Osteoblast (primary cell): ENCODE results near the gene TRMT5. TPM values are rescaled to one million over a fixed set of nuclear protein-coding genes. Genes with fewer than 3 reads are reported as not detected.

Experiments
- DNase-seq: peaks from one replicate; pipeline ENCODE4 v3.0.0; 2011; ENCODE audit warnings: low spot score, mixed read lengths; ENCODE audit not compliant: insufficient read length; ENCODE audit errors: missing footprints
- H2AFZ ChIP-seq: 2 replicates; pipeline ENCODE4 v1.6.0; 2011; ENCODE audit warnings: mild to moderate bottlenecking, low read length
- H3K27ac ChIP-seq: 2 replicates; pipeline ENCODE4 v1.5.1; 2011; ENCODE audit warnings: mild to moderate bottlenecking, low read depth, low read length, moderate library complexity
- H3K27me3 ChIP-seq: 2 replicates; pipeline ENCODE4 v1.6.0; 2012; ENCODE audit warnings: mild to moderate bottlenecking, control low read depth, inconsistent platforms, low read length, moderate library complexity; ENCODE audit not compliant: insufficient read depth
- H3K36me3 ChIP-seq: 2 replicates; pipeline ENCODE4 v1.5.1; 2011; ENCODE audit warnings: mild to moderate bottlenecking, low read length, control low read depth, moderate library complexity; ENCODE audit not compliant: insufficient read depth
- H3K4me1 ChIP-seq: 2 replicates; pipeline ENCODE4 v1.5.1; 2011; ENCODE audit warnings: mild to moderate bottlenecking, low read length, control low read depth, moderate library complexity; ENCODE audit not compliant: insufficient read depth
- H3K4me2 ChIP-seq: 2 replicates; pipeline ENCODE4 v1.6.0; 2011; ENCODE audit warnings: mild to moderate bottlenecking, low read length; ENCODE audit not compliant: insufficient read depth
- H3K4me3 ChIP-seq: fragments of 200-600 bp; sonication (generic); 3 replicates; pipeline ENCODE4 v1.5.1; 2012; ENCODE audit warnings: mild to moderate bottlenecking, low read length, inconsistent platforms; ENCODE audit not compliant: insufficient read depth
- H3K79me2 ChIP-seq: 2 replicates; pipeline ENCODE4 v1.6.0; 2012; ENCODE audit warnings: mild to moderate bottlenecking, low read length, control low read depth, inconsistent platforms; ENCODE audit not compliant: insufficient read depth
- H3K9me3 ChIP-seq: 2 replicates; pipeline ENCODE4 v1.5.1; 2011; ENCODE audit warnings: low read depth, low read length, control low read depth
- H4K20me1 ChIP-seq: 2 replicates; pipeline ENCODE4 v1.6.0; 2012; ENCODE audit warnings: mild to moderate bottlenecking, low read length, control low read depth; ENCODE audit not compliant: insufficient read depth
- total RNA-seq: library from RNA; depleted of rRNA; stranded (reverse); fragments of >200 nt; gene quantifications from 2 replicates; pipeline ENCODE4 v1.2.3, GENCODE V29; 2012
- TF ChIP-seq, protein P1 (sequence below): IDR thresholded peaks from 2 replicates; pipeline ENCODE4 v1.5.1; 2011; ENCODE audit warnings: mild to moderate bottlenecking, low read depth, low read length, moderate library complexity; ENCODE audit errors: extremely low read depth

Gene TRMT5
- total RNA-seq, 1 donor = 13.8 TPM

DNA sequence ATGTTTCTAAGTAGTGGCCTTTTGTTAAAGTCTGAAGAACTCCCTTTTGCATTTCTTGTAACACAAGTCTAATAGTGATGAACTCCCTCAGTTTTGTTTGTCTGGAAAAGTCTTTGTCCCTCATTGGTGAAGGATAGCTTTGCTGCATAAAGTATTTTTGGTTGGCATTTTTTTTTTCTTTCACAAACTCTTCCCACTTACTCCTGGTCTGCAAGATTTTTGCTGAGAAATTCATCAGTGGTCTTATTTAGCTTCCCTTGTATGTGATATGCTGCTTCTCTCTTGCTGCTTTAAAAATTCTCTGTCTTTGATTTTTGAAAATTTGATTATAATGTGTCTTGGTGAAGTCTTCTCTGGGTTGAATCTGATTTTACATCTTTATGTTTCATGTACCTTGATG lies 22.7 kb downstream of the TRMT5 start:
- Histone ChIP-seq H3K9me3 (no peaks in the 10 kb centered on the region), H4K20me1 (no peaks in the 10 kb centered on the region), H3K79me2 (peaks cover 10% of the 10 kb centered on the region), H3K27ac (no peak overlapping the region), H3K4me3 (no peak overlapping the region), H2AFZ (no peak overlapping the region), H3K36me3 (no peaks in the 10 kb centered on the region), H3K4me1 (no peaks in the 10 kb centered on the region), H3K4me2 (no peak overlapping the region), H3K27me3 (no peaks in the 10 kb centered on the region)
- TF ChIP-seq, protein P1, sequence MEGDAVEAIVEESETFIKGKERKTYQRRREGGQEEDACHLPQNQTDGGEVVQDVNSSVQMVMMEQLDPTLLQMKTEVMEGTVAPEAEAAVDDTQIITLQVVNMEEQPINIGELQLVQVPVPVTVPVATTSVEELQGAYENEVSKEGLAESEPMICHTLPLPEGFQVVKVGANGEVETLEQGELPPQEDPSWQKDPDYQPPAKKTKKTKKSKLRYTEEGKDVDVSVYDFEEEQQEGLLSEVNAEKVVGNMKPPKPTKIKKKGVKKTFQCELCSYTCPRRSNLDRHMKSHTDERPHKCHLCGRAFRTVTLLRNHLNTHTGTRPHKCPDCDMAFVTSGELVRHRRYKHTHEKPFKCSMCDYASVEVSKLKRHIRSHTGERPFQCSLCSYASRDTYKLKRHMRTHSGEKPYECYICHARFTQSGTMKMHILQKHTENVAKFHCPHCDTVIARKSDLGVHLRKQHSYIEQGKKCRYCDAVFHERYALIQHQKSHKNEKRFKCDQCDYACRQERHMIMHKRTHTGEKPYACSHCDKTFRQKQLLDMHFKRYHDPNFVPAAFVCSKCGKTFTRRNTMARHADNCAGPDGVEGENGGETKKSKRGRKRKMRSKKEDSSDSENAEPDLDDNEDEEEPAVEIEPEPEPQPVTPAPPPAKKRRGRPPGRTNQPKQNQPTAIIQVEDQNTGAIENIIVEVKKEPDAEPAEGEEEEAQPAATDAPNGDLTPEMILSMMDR = no peak
- no peak for DNase-seq

DNA sequence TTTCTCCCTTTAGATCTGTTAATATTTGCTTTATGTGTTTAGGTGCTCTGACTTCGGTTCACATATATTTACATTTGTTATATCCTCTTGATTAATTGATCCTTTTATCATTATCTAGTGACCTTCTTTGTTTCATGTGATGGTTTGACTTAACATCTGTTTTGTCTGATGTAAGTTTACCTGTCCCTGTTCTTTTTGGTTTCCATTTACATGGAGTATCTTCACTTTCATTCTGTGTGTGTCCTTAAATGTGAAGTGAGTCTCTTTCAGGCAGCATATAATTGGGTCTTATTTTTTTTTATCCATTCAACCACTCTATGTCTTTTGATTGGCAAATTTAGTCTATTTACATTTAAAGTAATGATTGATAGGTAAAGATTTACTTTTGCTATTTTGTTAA lies 24.2 kb downstream of the TRMT5 start:
- Histone ChIP-seq H3K9me3 (no peaks in the 10 kb centered on the region), H3K36me3 (no peaks in the 10 kb centered on the region), H3K4me2 (no peak overlapping the region), H3K79me2 (peaks cover 11% of the 10 kb centered on the region), H3K27ac (no peak overlapping the region), H3K27me3 (no peaks in the 10 kb centered on the region), H4K20me1 (no peaks in the 10 kb centered on the region), H2AFZ (no peak overlapping the region), H3K4me3 (no peak overlapping the region), H3K4me1 (peaks cover 6% of the 10 kb centered on the region)
- DNase-seq = no peak
- TF ChIP-seq, protein P1 = no peak

DNA sequence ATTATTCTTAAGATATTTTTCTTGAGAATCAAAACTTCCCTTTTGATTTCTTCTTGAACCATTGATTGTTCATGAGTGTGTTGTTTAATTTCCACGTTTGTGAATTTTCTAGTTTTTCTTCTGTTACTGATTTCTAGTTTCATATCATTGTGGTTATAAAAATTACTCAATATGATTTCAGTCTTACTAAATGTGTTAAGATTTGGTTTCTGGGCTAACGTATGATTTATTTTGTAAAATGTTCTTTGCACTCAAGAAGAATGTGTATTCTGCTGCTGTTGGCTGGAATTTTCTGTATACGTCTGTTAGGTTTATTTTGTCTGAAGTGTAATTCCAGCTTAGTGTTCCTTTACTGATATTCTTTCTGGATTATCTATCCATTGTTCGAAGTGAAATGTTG lies 24.7 kb downstream of the TRMT5 start:
- Histone ChIP-seq H3K27ac (no peak overlapping the region), H4K20me1 (no peaks in the 10 kb centered on the region), H3K9me3 (no peaks in the 10 kb centered on the region), H3K36me3 (no peaks in the 10 kb centered on the region), H3K27me3 (no peaks in the 10 kb centered on the region), H2AFZ (no peak overlapping the region), H3K79me2 (peaks cover 11% of the 10 kb centered on the region), H3K4me1 (peaks cover 6% of the 10 kb centered on the region), H3K4me2 (no peak overlapping the region), H3K4me3 (no peak overlapping the region)
- no peak for DNase-seq
- TF ChIP-seq, protein P1 = no peak

DNA sequence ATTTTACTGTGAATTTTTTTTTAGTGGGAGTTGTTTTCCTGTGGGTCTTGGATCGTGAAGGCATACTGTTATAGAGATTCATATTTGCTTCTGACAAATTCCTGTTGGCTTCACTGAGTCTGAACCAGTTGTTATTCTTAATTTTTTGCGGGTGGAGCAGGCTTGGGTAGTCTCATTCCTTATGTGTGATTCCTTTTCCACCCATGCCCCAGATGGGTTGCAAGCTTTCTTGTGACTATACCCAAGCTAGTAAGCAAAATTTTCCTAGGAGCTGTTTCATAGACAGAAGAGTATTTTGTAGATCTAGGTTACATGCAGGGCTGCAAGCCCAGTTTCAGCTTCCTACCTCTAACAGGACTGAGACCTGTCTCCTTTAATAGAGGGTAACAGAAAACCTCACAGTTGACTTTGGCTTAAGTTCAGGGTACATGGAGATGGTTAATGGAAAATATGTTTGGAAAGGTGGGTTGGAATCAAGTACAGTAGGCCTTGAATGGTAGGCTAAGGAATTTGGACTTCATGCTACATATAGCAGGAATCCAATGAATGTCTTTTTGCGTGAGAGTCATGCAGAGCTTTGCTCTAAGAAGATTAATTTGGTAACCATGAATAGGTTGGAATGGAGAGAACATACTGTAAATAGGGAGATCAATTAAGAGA lies 29.0 kb downstream of the TRMT5 start:
- Histone ChIP-seq H3K27me3 (no peaks in the 10 kb centered on the region), H3K4me2 (peak overlapping the region; percentile 89), H3K4me1 (peaks cover 14% of the 10 kb centered on the region), H3K79me2 (peaks cover 11% of the 10 kb centered on the region), H3K36me3 (no peaks in the 10 kb centered on the region), H3K27ac (peak overlapping the region; percentile 71), H3K4me3 (peak overlapping the region; percentile 63), H3K9me3 (no peaks in the 10 kb centered on the region), H2AFZ (no peak overlapping the region), H4K20me1 (no peaks in the 10 kb centered on the region)
- TF ChIP-seq, protein P1 = no peak
- DNase-seq = no peak
